Tibial nerve (tissue), 4 donors: ENCODE results near the gene AGPAT3.

ENCODE experiments used
- CTCF ChIP-seq, 5 experiments: fragments of 200-600 bp in 3 of 5; fragments of 450-650 bp in 2 of 5; sonication (generic) in 3 of 5; IDR thresholded peaks; one replicate each; pipeline ENCODE4 v1.5.1; 2016 to 2019; ENCODE audit warnings: antibody characterized with exemption in 5 of 5, mild to moderate bottlenecking in 3 of 5, moderate library complexity in 2 of 5
- EP300 ChIP-seq, 2 donors: sonication (generic); formaldehyde crosslinking; IDR thresholded peaks; one replicate each; pipeline ENCODE4 v1.6.1; 2017; ENCODE audit warnings: antibody characterized with exemption in 2 of 2, mild to moderate bottlenecking in 1 of 2
- POLR2A ChIP-seq, 2 donors: fragments of 450-650 bp; IDR thresholded peaks; one replicate each; pipeline ENCODE4 v1.6.1; 2017; ENCODE audit warnings: antibody characterized with exemption in 2 of 2, mild to moderate bottlenecking in 2 of 2, moderate library complexity in 2 of 2

- TF ChIP-seq CTCF (IDR thresholded peaks at IDR 0.05) (no peak), POLR2A (IDR thresholded peaks at IDR 0.05) (no peak), EP300 (IDR thresholded peaks at IDR 0.05) (no peak)
These were observed 8.7 kb downstream of the AGPAT3 start for GRCh38 chr21:43873673-43874072.
